Kidney tubule cell (primary cell): ENCODE results near the gene USP28.
"Not testable (repeated sequence)": the region's sequence is repeated elsewhere in the genome, so short reads cannot be mapped to it uniquely, and the experiment has no call there.

Experiments
- DNase-seq: peaks from one replicate; pipeline ENCODE4 v3.0.0-alpha.2; 2018; ENCODE audit warnings: low spot score

The USP28 gene

GRCh38 chr11:113875234-113876073 lies at the start of gene USP28:
Gene USP28, minus strand, starts transcription at chr11:113875572. Its CDS starts 71 bp downstream, at chr11:113875501.
- peak; percentile 97 for DNase-seq

GRCh38 chr11:113923572-113923971 lies 48.2 kb upstream of the USP28 start:
- no peak for DNase-seq

GRCh38 chr11:113911491-113911890 lies 36.1 kb upstream of the USP28 start:
- DNase-seq, result not testable (repeated sequence)

- no peak for DNase-seq
Measured at GRCh38 chr11:113908098-113908497, 32.7 kb upstream of the USP28 start.

GRCh38 chr11:113907681-113908080 lies 32.3 kb upstream of the USP28 start:
- DNase-seq, result no peak

- no peak for DNase-seq
Measured at GRCh38 chr11:113907152-113907551, 31.8 kb upstream of the USP28 start.

- DNase-seq, result no peak
Measured at GRCh38 chr11:113906516-113906915, 31.1 kb upstream of the USP28 start.

GRCh38 chr11:113906038-113906437 lies 30.7 kb upstream of the USP28 start:
- DNase-seq, result no peak

- DNase-seq, result no peak
Measured at GRCh38 chr11:113904379-113905101, 29.2 kb upstream of the USP28 start, which contains the start of gene HTR3B. Gene HTR3B, plus strand, starts transcription at chr11:113904796. Its CDS starts 138 bp downstream, at chr11:113904934.

GRCh38 chr11:113901141-113901540 lies 25.8 kb upstream of the USP28 start:
- DNase-seq, result no peak

GRCh38 chr11:113896156-113896879 lies 20.9 kb upstream of the USP28 start:
- DNase-seq, result peak; percentile 12

GRCh38 chr11:113895367-113896155 lies 20.2 kb upstream of the USP28 start:
- no peak for DNase-seq

GRCh38 chr11:113894421-113894996 lies 19.1 kb upstream of the USP28 start:
- no peak for DNase-seq

GRCh38 chr11:113888848-113889247 lies 13.5 kb upstream of the USP28 start:
- DNase-seq, result no peak

GRCh38 chr11:113885897-113886296 lies 10.5 kb upstream of the USP28 start:
- DNase-seq, result no peak

- DNase-seq, result peak; percentile 58
Measured at GRCh38 chr11:113884361-113884836, 9.0 kb upstream of the USP28 start.

GRCh38 chr11:113881856-113882255 lies 6.5 kb upstream of the USP28 start:
- DNase-seq, result peak; percentile 35

GRCh38 chr11:113880971-113881370 lies 5.6 kb upstream of the USP28 start:
- no peak for DNase-seq

GRCh38 chr11:113879446-113879845 lies 4.1 kb upstream of the USP28 start:
- DNase-seq, result not testable (repeated sequence)

- DNase-seq, result no peak
Measured at GRCh38 chr11:113877670-113878055, 2.3 kb upstream of the USP28 start.
